ENCODE measurements around the gene GPS1.

The GPS1 gene

DNA sequence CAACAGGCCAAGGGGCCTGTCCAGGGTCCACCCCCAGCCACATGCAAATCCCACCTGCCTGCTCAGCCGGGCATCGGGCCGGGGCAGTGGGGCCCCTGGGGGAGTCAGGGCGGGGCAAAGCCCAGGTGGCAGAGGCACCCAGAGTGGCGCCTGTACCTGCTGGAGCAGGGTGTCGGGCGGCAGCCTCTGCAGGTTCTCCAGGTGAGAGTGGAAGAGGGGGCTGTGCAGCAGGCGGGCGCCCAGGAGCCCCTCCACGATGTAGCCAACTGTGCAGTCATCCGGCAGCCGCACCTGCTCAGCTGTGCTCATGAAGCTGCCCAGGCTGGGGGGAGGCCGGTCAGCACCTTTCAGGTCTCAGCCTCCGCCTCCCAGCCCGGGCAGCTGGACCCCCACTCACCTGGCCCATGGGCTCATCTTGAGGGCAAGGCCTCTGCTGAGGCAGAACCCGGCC lies 2.2 kb upstream of the GPS1 start:
- H3K9ac ChIP-seq (ENCODE audit: low read depth, low read length, poor library complexity, severe bottlenecking) = no peak overlapping the region
- H3K36me3 ChIP-seq (ENCODE audit: insufficient read depth, low read length) = no peaks in the 10 kb centered on the region; the same call in 1 of the 2 replicates

GRCh38 chr17:82050152-82050760 lies 1.4 kb upstream of the GPS1 start:
- Histone ChIP-seq H2AFZ (ENCODE audit: low read length) (no peak overlapping the region), H3K27me3 (ENCODE audit: insufficient read depth, low read length, poor library complexity, severe bottlenecking) (no peaks in the 10 kb centered on the region), H3K4me1 (ENCODE audit: insufficient read depth, low read length, poor library complexity, severe bottlenecking) (peaks cover 21% of the 10 kb centered on the region), H3K9ac (ENCODE audit: low read depth, low read length, poor library complexity, severe bottlenecking) (peak overlapping the region; percentile 75), H3K36me3 (ENCODE audit: insufficient read depth, low read length) (no peaks in the 10 kb centered on the region; the same call in 1 of the 2 replicates), H4K20me1 (ENCODE audit: insufficient read depth, low read length, poor library complexity, severe bottlenecking) (peaks cover 11% of the 10 kb centered on the region), H3K4me2 (ENCODE audit: low read depth, low read length, poor library complexity, severe bottlenecking) (peak overlapping the region; percentile 83), H3K4me3 (ENCODE audit: low read length, poor library complexity, severe bottlenecking) (peak overlapping the region; percentile 78), H3K9me2 (replicated peaks; ENCODE audit: low read depth, low read length) (no peaks in the 10 kb centered on the region), H3K79me2 (ENCODE audit: insufficient read depth, low read length) (peaks cover 28% of the 10 kb centered on the region), H3K9me3 (ENCODE audit: insufficient read depth, low read depth, low read length) (no peaks in the 10 kb centered on the region), H3F3A (ENCODE audit: low read depth) (no peaks in the 10 kb centered on the region)
- TF ChIP-seq CTCF (conservative IDR thresholded peaks at IDR 0.05; ENCODE audit: low read length) = no peak
- no peak for TF ChIP-seq EZH2phosphoT487 (IDR thresholded peaks at IDR 0.05; ENCODE audit: borderline replicate concordance)

More for the DNA sequence above, 2.2 kb upstream of the GPS1 start:
- H3K9me2 ChIP-seq (replicated peaks; ENCODE audit: low read depth, low read length) = no peaks in the 10 kb centered on the region
- peaks cover 28% of the 10 kb centered on the region for H3K79me2 ChIP-seq (ENCODE audit: insufficient read depth, low read length)
- no peak overlapping the region for H3K4me3 ChIP-seq (ENCODE audit: low read length, poor library complexity, severe bottlenecking)
- no peak for TF ChIP-seq CTCF (conservative IDR thresholded peaks at IDR 0.05; ENCODE audit: low read length)
- TF ChIP-seq EZH2phosphoT487 (IDR thresholded peaks at IDR 0.05; ENCODE audit: borderline replicate concordance) = no peak
- H3K27me3 ChIP-seq (ENCODE audit: insufficient read depth, low read length, poor library complexity, severe bottlenecking) = no peaks in the 10 kb centered on the region
- H4K20me1 ChIP-seq (ENCODE audit: insufficient read depth, low read length, poor library complexity, severe bottlenecking) = peaks cover 11% of the 10 kb centered on the region
- H3K4me1 ChIP-seq (ENCODE audit: insufficient read depth, low read length, poor library complexity, severe bottlenecking) = peaks cover 21% of the 10 kb centered on the region
- H2AFZ ChIP-seq (ENCODE audit: low read length) = no peak overlapping the region
- no peak overlapping the region for H3K4me2 ChIP-seq (ENCODE audit: low read depth, low read length, poor library complexity, severe bottlenecking)
- H3F3A ChIP-seq (ENCODE audit: low read depth) = no peaks in the 10 kb centered on the region
- H3K9me3 ChIP-seq (ENCODE audit: insufficient read depth, low read depth, low read length) = no peaks in the 10 kb centered on the region

GRCh38 chr17:82050761-82051641 lies 697 bp upstream of the GPS1 start:
- TF ChIP-seq CTCF (conservative IDR thresholded peaks at IDR 0.05; ENCODE audit: low read length) (no peak), EZH2phosphoT487 (IDR thresholded peaks at IDR 0.05; ENCODE audit: borderline replicate concordance) (no peak)

More at GRCh38 chr17:82050761-82051641, 697 bp upstream of the GPS1 start:
- Histone ChIP-seq H3F3A (ENCODE audit: low read depth) (no peaks in the 10 kb centered on the region), H3K79me2 (ENCODE audit: insufficient read depth, low read length) (peaks cover 28% of the 10 kb centered on the region), H3K9ac (ENCODE audit: low read depth, low read length, poor library complexity, severe bottlenecking) (peak overlapping the region; percentile 75), H3K36me3 (ENCODE audit: insufficient read depth, low read length) (peaks cover 3% of the 10 kb centered on the region; the same call in 1 of the 2 replicates), H3K9me3 (ENCODE audit: insufficient read depth, low read depth, low read length) (no peaks in the 10 kb centered on the region), H3K4me1 (ENCODE audit: insufficient read depth, low read length, poor library complexity, severe bottlenecking) (peaks cover 21% of the 10 kb centered on the region), H3K4me3 (ENCODE audit: low read length, poor library complexity, severe bottlenecking) (peak overlapping the region; percentile 78), H4K20me1 (ENCODE audit: insufficient read depth, low read length, poor library complexity, severe bottlenecking) (peaks cover 11% of the 10 kb centered on the region), H2AFZ (ENCODE audit: low read length) (no peak overlapping the region), H3K4me2 (ENCODE audit: low read depth, low read length, poor library complexity, severe bottlenecking) (peak overlapping the region; percentile 83), H3K9me2 (replicated peaks; ENCODE audit: low read depth, low read length) (no peaks in the 10 kb centered on the region), H3K27me3 (ENCODE audit: insufficient read depth, low read length, poor library complexity, severe bottlenecking) (no peaks in the 10 kb centered on the region)
